ENCODE measurements around the gene GATA2.

DNA sequence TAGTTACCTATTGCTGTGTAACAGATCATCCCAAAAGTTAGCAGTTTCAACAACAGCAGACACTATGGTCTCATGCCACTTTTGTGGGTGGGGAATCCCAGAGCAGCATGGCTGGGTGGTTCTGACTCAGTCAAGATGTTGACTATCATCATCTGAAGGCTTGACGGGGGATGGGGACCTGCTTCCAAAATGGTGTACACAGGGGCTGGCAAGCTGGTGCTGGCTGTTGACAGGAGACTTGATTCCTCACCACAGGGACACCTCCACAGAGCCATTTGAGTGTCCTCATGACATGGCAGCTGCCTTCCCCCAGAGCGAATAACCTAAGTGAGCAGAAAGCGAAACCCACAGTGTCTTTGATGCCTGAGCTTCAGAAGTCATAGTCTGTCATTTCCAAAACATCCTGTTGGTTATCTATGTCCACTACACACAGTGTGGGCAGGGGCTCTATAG, 45.4 kb downstream of the GATA2 start:
- TF ChIP-seq EP300 (IDR thresholded peaks at IDR 0.05): no peak
- no peak for TF ChIP-seq POLR2A (IDR thresholded peaks at IDR 0.05)
- TF ChIP-seq, protein P1, sequence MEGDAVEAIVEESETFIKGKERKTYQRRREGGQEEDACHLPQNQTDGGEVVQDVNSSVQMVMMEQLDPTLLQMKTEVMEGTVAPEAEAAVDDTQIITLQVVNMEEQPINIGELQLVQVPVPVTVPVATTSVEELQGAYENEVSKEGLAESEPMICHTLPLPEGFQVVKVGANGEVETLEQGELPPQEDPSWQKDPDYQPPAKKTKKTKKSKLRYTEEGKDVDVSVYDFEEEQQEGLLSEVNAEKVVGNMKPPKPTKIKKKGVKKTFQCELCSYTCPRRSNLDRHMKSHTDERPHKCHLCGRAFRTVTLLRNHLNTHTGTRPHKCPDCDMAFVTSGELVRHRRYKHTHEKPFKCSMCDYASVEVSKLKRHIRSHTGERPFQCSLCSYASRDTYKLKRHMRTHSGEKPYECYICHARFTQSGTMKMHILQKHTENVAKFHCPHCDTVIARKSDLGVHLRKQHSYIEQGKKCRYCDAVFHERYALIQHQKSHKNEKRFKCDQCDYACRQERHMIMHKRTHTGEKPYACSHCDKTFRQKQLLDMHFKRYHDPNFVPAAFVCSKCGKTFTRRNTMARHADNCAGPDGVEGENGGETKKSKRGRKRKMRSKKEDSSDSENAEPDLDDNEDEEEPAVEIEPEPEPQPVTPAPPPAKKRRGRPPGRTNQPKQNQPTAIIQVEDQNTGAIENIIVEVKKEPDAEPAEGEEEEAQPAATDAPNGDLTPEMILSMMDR (IDR thresholded peaks at IDR 0.05): no peak

Data from suprapubic skin (tissue), 3 donors.